Measurements from ENCODE around the gene FN3KRP. TPM values are rescaled to one million over a fixed set of nuclear protein-coding genes. Genes with fewer than 3 reads are reported as not detected.
A peak's percentile ranks its signal among the peaks of the same experiment; 100 is the strongest.

Gene FN3KRP
- total RNA-seq, 2 donors from 2014 or later: 34.5 to 40.0 TPM

- no peaks in the 10 kb centered on the region for H3K4me1 ChIP-seq (ENCODE audit: control insufficient read depth, insufficient read depth, low read length)
- no peaks in the 10 kb centered on the region for H3K27me3 ChIP-seq (ENCODE audit: control insufficient read depth, insufficient read depth, low read length, poor library complexity, severe bottlenecking)
- H3K27me3 Mint-ChIP-seq (ENCODE audit: insufficient read depth): peaks cover 10% of the 10 kb centered on the region
- H3K27ac Mint-ChIP-seq: no peak overlapping the region
- H3K4me3 ChIP-seq (ENCODE audit: low read length): no peak overlapping the region
- DNase-seq: no peak
- H3K27ac ChIP-seq (ENCODE audit: low read depth, low read length): no peak overlapping the region
- H3K9ac ChIP-seq (ENCODE audit: extremely low read depth, low read length, poor library complexity, severe bottlenecking): no peak overlapping the region
- no peaks in the 10 kb centered on the region for H3K36me3 ChIP-seq (ENCODE audit: control insufficient read depth, insufficient read depth, low read length)
- H3K36me3 Mint-ChIP-seq (ENCODE audit: low read depth): no peaks in the 10 kb centered on the region
- no peaks in the 10 kb centered on the region for H3K9me3 Mint-ChIP-seq
- TF ChIP-seq CTCF (conservative IDR thresholded peaks at IDR 0.05): no peak
- no peaks in the 10 kb centered on the region for H3K9me3 ChIP-seq (ENCODE audit: control insufficient read depth, low read length)
- H3K4me1 Mint-ChIP-seq: no peaks in the 10 kb centered on the region
- H3K4me3 Mint-ChIP-seq: no peak overlapping the region
- 71% methylated on average over 4 of the region's 9 CpGs; no CpG with 5 or more reads in 1 of the 2 experiments for WGBS, 2 experiments (ENCODE audit: insufficient coverage in 1 of 2, insufficient read length in 1 of 2)
These were observed 7.4 kb upstream of the FN3KRP start for GRCh38 chr17:82709024-82709675.

GRCh38 chr17:82709676-82710498 is 6.6 kb upstream of the FN3KRP start:
- Histone ChIP-seq H3K4me3 (ENCODE audit: low read length) (no peak overlapping the region), H3K27me3 (ENCODE audit: control insufficient read depth, insufficient read depth, low read length, poor library complexity, severe bottlenecking) (no peaks in the 10 kb centered on the region), H3K36me3 (ENCODE audit: control insufficient read depth, insufficient read depth, low read length) (no peaks in the 10 kb centered on the region), H3K9me3 (ENCODE audit: control insufficient read depth, low read length) (no peaks in the 10 kb centered on the region), H3K9ac (ENCODE audit: extremely low read depth, low read length, poor library complexity, severe bottlenecking) (no peak overlapping the region), H3K27ac (ENCODE audit: low read depth, low read length) (no peak overlapping the region), H3K4me1 (ENCODE audit: control insufficient read depth, insufficient read depth, low read length) (no peaks in the 10 kb centered on the region)
- no peak overlapping the region for H3K4me3 Mint-ChIP-seq
- TF ChIP-seq CTCF (conservative IDR thresholded peaks at IDR 0.05): no peak
- no peaks in the 10 kb centered on the region for H3K4me1 Mint-ChIP-seq
- 92 to 95% methylated on average over 18 to 25 of the region's 25 CpGs for WGBS, 2 experiments (ENCODE audit: insufficient coverage in 1 of 2, insufficient read length in 1 of 2)
- H3K9me3 Mint-ChIP-seq: no peaks in the 10 kb centered on the region
- no peaks in the 10 kb centered on the region for H3K36me3 Mint-ChIP-seq (ENCODE audit: low read depth)
- DNase-seq: no peak
- peaks cover 10% of the 10 kb centered on the region for H3K27me3 Mint-ChIP-seq (ENCODE audit: insufficient read depth)
- H3K27ac Mint-ChIP-seq: no peak overlapping the region

- 87 to 91% methylated on average over 18 to 29 of the region's 29 CpGs for WGBS, 2 experiments (ENCODE audit: insufficient coverage in 1 of 2, insufficient read length in 1 of 2)
- no peak overlapping the region for H3K27ac ChIP-seq (ENCODE audit: low read depth, low read length)
- peaks cover under 1% of the 10 kb centered on the region for H3K4me1 Mint-ChIP-seq
- H3K4me1 ChIP-seq (ENCODE audit: control insufficient read depth, insufficient read depth, low read length): no peaks in the 10 kb centered on the region
- H3K9ac ChIP-seq (ENCODE audit: extremely low read depth, low read length, poor library complexity, severe bottlenecking): no peak overlapping the region
- no peak overlapping the region for H3K4me3 ChIP-seq (ENCODE audit: low read length)
- H3K9me3 Mint-ChIP-seq: no peaks in the 10 kb centered on the region
- no peaks in the 10 kb centered on the region for H3K27me3 ChIP-seq (ENCODE audit: control insufficient read depth, insufficient read depth, low read length, poor library complexity, severe bottlenecking)
- peaks cover 17% of the 10 kb centered on the region for H3K27me3 Mint-ChIP-seq (ENCODE audit: insufficient read depth)
- peak; percentile 37 for TF ChIP-seq CTCF (conservative IDR thresholded peaks at IDR 0.05)
- H3K27ac Mint-ChIP-seq: no peak overlapping the region
- H3K36me3 ChIP-seq (ENCODE audit: control insufficient read depth, insufficient read depth, low read length): no peaks in the 10 kb centered on the region
- H3K9me3 ChIP-seq (ENCODE audit: control insufficient read depth, low read length): no peaks in the 10 kb centered on the region
- H3K36me3 Mint-ChIP-seq (ENCODE audit: low read depth): no peaks in the 10 kb centered on the region
- H3K4me3 Mint-ChIP-seq: no peak overlapping the region
- no peak for DNase-seq
These were observed 5.8 kb upstream of the FN3KRP start for GRCh38 chr17:82710499-82711232.

All from endodermal cell (in vitro differentiated cells).